ENCODE measurements around the gene OR1J1.

GRCh38 chr9:122474561-122474960 lies 3.2 kb downstream of the OR1J1 start:
- no peak for TF ChIP-seq POLR2A (IDR thresholded peaks at IDR 0.05)
- no peak for TF ChIP-seq CTCF (IDR thresholded peaks at IDR 0.05)
